ENCODE results near the gene KRTAP5-9. TPM values are rescaled to one million over a fixed set of nuclear protein-coding genes. Genes with fewer than 3 reads are reported as not detected.

KRTAP5-9 gene, protein sequence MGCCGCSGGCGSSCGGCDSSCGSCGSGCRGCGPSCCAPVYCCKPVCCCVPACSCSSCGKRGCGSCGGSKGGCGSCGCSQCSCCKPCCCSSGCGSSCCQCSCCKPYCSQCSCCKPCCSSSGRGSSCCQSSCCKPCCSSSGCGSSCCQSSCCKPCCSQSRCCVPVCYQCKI
- total RNA-seq = not detected

- ChIA-PET POLR2A (no interaction called here), CTCF (no interaction called here)
- no peaks in the 10 kb centered on the region for H3K9me3 Mint-ChIP-seq (ENCODE audit: insufficient read depth)
- peaks cover 8% of the 10 kb centered on the region for H3K4me1 Mint-ChIP-seq (ENCODE audit: low read depth)
- H3K36me3 Mint-ChIP-seq (ENCODE audit: low read depth) = no peaks in the 10 kb centered on the region
- no peak for DNase-seq
- H3K27ac Mint-ChIP-seq = no peak within 1 kb of the TSS
- H3K4me3 Mint-ChIP-seq = no peak within 1 kb of the TSS
- ATAC-seq = no peak
- H3K27me3 Mint-ChIP-seq (ENCODE audit: low read depth) = peaks cover 14% of the 10 kb centered on the region
Observed at GRCh38 chr11:71548120-71548519, at the start of gene KRTAP5-9. Gene KRTAP5-9, plus strand, starts transcription at chr11:71548420. Its CDS starts 238 bp downstream, at chr11:71548658.

DNA sequence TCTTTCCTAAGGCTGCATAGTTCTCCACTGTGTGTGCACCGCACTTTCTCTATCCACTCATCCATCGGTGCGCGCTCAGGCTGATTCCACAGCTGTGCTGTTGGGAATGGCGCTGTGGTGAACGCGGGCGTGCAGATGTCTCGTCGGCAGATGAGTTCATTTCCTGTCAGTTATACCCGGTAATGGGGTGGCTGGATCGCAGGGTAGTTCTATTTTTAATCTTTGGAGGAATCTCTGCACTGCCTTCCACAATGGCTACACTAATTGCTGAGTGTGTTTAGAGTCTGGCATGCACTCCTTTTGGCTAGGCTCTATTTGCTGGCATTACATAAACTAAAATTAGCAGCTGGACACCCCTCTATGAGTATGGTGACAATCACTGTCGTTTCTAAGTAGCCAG lies 49.1 kb upstream of the KRTAP5-9 start:
- ATAC-seq (no peak), DNase-seq (no peak)
- Mint-ChIP-seq H3K9me3 (ENCODE audit: insufficient read depth) (no peaks in the 10 kb centered on the region), H3K27ac (no peak overlapping the region), H3K4me3 (no peak overlapping the region), H3K27me3 (ENCODE audit: low read depth) (no peaks in the 10 kb centered on the region), H3K4me1 (ENCODE audit: low read depth) (peaks cover 6% of the 10 kb centered on the region), H3K36me3 (ENCODE audit: low read depth) (peaks cover 57% of the 10 kb centered on the region)
- CTCF ChIA-PET = no interaction called here
- POLR2A ChIA-PET = interaction anchor here (1.3 kb wide), 1 partner anchor 430 kb away, joined by 3 read pairs; no protein-coding TSS in a partner anchor

- POLR2A ChIA-PET = interaction anchor here (1.3 kb wide), 1 partner anchor 430 kb away, joined by 3 read pairs; no protein-coding TSS in a partner anchor
- no peak overlapping the region for H3K4me3 Mint-ChIP-seq
- DNase-seq = no peak
- no peak overlapping the region for H3K27ac Mint-ChIP-seq
- H3K9me3 Mint-ChIP-seq (ENCODE audit: insufficient read depth) = no peaks in the 10 kb centered on the region
- CTCF ChIA-PET = no interaction called here
- no peak for ATAC-seq
- peaks cover 56% of the 10 kb centered on the region for H3K36me3 Mint-ChIP-seq (ENCODE audit: low read depth)
- no peaks in the 10 kb centered on the region for H3K27me3 Mint-ChIP-seq (ENCODE audit: low read depth)
- H3K4me1 Mint-ChIP-seq (ENCODE audit: low read depth) = peaks cover 6% of the 10 kb centered on the region
Observed at GRCh38 chr11:71499546-71499945, 48.7 kb upstream of the KRTAP5-9 start.

- Mint-ChIP-seq H3K36me3 (ENCODE audit: low read depth) (peaks cover 55% of the 10 kb centered on the region), H3K4me1 (ENCODE audit: low read depth) (peaks cover 6% of the 10 kb centered on the region), H3K27me3 (ENCODE audit: low read depth) (no peaks in the 10 kb centered on the region), H3K4me3 (no peak overlapping the region), H3K9me3 (ENCODE audit: insufficient read depth) (no peaks in the 10 kb centered on the region), H3K27ac (no peak overlapping the region)
- ChIA-PET CTCF (no interaction called here), POLR2A (no interaction called here)
- no peak for DNase-seq
- ATAC-seq = no peak
Observed at GRCh38 chr11:71500601-71501021, 47.6 kb upstream of the KRTAP5-9 start.

- H3K9me3 Mint-ChIP-seq (ENCODE audit: insufficient read depth) = no peaks in the 10 kb centered on the region
- ATAC-seq (no peak), DNase-seq (no peak)
- peaks cover 57% of the 10 kb centered on the region for H3K36me3 Mint-ChIP-seq (ENCODE audit: low read depth)
- CTCF ChIA-PET = no interaction called here
- no peaks in the 10 kb centered on the region for H3K27me3 Mint-ChIP-seq (ENCODE audit: low read depth)
- no peak overlapping the region for H3K4me3 Mint-ChIP-seq
- POLR2A ChIA-PET = no interaction called here
- peaks cover 6% of the 10 kb centered on the region for H3K4me1 Mint-ChIP-seq (ENCODE audit: low read depth)
- no peak overlapping the region for H3K27ac Mint-ChIP-seq
Observed at GRCh38 chr11:71501071-71501985, 46.9 kb upstream of the KRTAP5-9 start.

- Mint-ChIP-seq H3K27me3 (ENCODE audit: low read depth) (no peaks in the 10 kb centered on the region), H3K27ac (no peak overlapping the region), H3K36me3 (ENCODE audit: low read depth) (peaks cover 59% of the 10 kb centered on the region), H3K4me1 (ENCODE audit: low read depth) (peaks cover 6% of the 10 kb centered on the region), H3K4me3 (no peak overlapping the region), H3K9me3 (ENCODE audit: insufficient read depth) (peaks cover 3% of the 10 kb centered on the region)
- ChIA-PET POLR2A (no interaction called here), CTCF (no interaction called here)
- ATAC-seq = no peak
- no peak for DNase-seq
Observed at GRCh38 chr11:71502026-71502425, 46.2 kb upstream of the KRTAP5-9 start.

DNA sequence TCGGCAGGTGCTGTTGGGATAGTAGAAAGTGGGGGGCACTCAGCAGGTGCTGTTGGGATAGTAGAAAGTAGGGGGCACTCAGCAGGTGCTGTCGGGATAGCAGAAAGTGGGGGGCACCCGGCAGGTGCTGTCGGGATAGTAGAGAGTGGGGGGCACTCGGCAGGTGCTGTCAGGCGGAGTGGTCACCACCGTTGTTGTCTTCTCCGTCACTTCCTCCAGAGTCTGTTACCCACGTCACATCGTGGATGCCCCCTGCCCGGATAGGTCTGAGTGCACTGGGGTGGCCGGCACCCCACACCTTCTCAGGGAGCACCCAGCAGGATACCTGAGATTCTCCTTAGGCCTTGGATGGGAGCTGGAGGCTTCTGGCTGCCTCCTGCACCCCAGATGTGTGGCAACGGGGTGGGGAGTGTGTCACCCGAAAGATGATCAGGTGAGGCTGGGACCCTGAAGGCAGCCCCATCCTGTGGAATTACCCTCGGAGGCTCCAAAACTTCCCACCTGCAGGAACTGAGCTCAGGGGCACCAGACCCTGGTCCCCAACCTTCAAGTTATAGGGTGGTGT lies 45.3 kb upstream of the KRTAP5-9 start:
- peaks cover 5% of the 10 kb centered on the region for H3K9me3 Mint-ChIP-seq (ENCODE audit: insufficient read depth)
- ChIA-PET POLR2A (no interaction called here), CTCF (no interaction called here)
- no peak overlapping the region for H3K4me3 Mint-ChIP-seq
- no peaks in the 10 kb centered on the region for H3K27me3 Mint-ChIP-seq (ENCODE audit: low read depth)
- no peak for DNase-seq
- peaks cover 6% of the 10 kb centered on the region for H3K4me1 Mint-ChIP-seq (ENCODE audit: low read depth)
- no peak for ATAC-seq
- peaks cover 54% of the 10 kb centered on the region for H3K36me3 Mint-ChIP-seq (ENCODE audit: low read depth)
- H3K27ac Mint-ChIP-seq = no peak overlapping the region

GRCh38 chr11:71504531-71504930 lies 43.7 kb upstream of the KRTAP5-9 start:
- no peak overlapping the region for H3K27ac Mint-ChIP-seq
- CTCF ChIA-PET = interaction anchor here (0.6 kb wide), 1 partner anchor 1588 kb away, joined by 3 read pairs; no protein-coding TSS in a partner anchor
- peaks cover 2% of the 10 kb centered on the region for H3K27me3 Mint-ChIP-seq (ENCODE audit: low read depth)
- H3K36me3 Mint-ChIP-seq (ENCODE audit: low read depth) = peaks cover 42% of the 10 kb centered on the region
- no peak overlapping the region for H3K4me3 Mint-ChIP-seq
- H3K9me3 Mint-ChIP-seq (ENCODE audit: insufficient read depth) = peaks cover 17% of the 10 kb centered on the region
- H3K4me1 Mint-ChIP-seq (ENCODE audit: low read depth) = no peaks in the 10 kb centered on the region
- ATAC-seq (no peak), DNase-seq (no peak)
- POLR2A ChIA-PET = no interaction called here

GRCh38 chr11:71505001-71505400 lies 43.2 kb upstream of the KRTAP5-9 start:
- POLR2A ChIA-PET = no interaction called here
- no peak overlapping the region for H3K4me3 Mint-ChIP-seq
- H3K4me1 Mint-ChIP-seq (ENCODE audit: low read depth) = no peaks in the 10 kb centered on the region
- peaks cover 21% of the 10 kb centered on the region for H3K9me3 Mint-ChIP-seq (ENCODE audit: insufficient read depth)
- peaks cover 40% of the 10 kb centered on the region for H3K36me3 Mint-ChIP-seq (ENCODE audit: low read depth)
- H3K27ac Mint-ChIP-seq = no peak overlapping the region
- DNase-seq = no peak
- no peak for ATAC-seq
- CTCF ChIA-PET = interaction anchor here (0.6 kb wide), 1 partner anchor 1587 kb away, joined by 3 read pairs; no protein-coding TSS in a partner anchor
- H3K27me3 Mint-ChIP-seq (ENCODE audit: low read depth) = peaks cover 2% of the 10 kb centered on the region

DNA sequence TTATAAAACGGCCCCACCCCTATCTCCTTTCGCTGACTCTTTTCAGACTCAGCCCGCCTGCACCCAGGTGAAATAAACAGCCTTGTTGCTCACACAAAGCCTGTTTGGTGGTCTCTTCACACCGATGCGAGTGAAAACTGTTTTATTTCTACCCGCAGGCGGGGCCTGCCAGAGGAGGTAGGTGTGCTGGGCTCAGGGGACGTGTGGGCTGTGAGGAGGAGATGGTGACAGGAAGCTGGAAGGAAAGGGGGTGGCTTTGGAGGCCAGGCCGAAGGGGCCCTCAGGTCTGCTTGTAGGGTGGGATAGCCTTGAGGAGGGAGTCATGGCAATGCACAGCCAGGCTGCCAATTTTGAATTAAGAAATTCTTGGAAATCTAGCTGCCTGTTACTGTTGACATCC lies 42.4 kb upstream of the KRTAP5-9 start:
- H3K36me3 Mint-ChIP-seq (ENCODE audit: low read depth) = peaks cover 32% of the 10 kb centered on the region
- ATAC-seq (no peak), DNase-seq (no peak)
- H3K9me3 Mint-ChIP-seq (ENCODE audit: insufficient read depth) = peaks cover 21% of the 10 kb centered on the region
- H3K27me3 Mint-ChIP-seq (ENCODE audit: low read depth) = peaks cover 2% of the 10 kb centered on the region
- POLR2A ChIA-PET = no interaction called here
- CTCF ChIA-PET = no interaction called here
- no peak overlapping the region for H3K4me3 Mint-ChIP-seq
- H3K4me1 Mint-ChIP-seq (ENCODE audit: low read depth) = no peaks in the 10 kb centered on the region
- H3K27ac Mint-ChIP-seq = no peak overlapping the region

DNA sequence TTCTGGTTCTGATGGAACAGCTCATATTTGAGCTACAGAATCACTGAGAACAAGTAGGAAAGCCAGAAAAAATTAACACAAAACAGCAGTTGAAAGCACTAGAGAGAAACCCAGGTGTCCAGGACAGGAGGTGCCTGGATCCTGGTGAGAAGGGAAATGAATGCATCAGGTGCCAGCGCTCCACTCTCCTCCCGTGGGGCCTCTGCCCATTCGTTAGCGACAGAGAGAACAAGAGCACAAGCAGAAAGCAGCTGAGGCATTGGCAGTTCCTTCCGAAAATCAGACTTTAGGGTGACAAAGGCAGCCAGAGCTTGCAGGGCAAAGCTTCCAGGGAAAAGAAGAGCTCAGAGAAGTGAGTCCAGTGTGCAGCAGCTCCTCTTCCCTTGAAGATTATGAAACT lies 41.1 kb upstream of the KRTAP5-9 start:
- ChIA-PET POLR2A (no interaction called here), CTCF (no interaction called here)
- Mint-ChIP-seq H3K27me3 (ENCODE audit: low read depth) (peaks cover 2% of the 10 kb centered on the region), H3K4me1 (ENCODE audit: low read depth) (no peaks in the 10 kb centered on the region), H3K4me3 (no peak overlapping the region), H3K9me3 (ENCODE audit: insufficient read depth) (peaks cover 21% of the 10 kb centered on the region), H3K27ac (no peak overlapping the region), H3K36me3 (ENCODE audit: low read depth) (peaks cover 27% of the 10 kb centered on the region)
- DNase-seq (no peak), ATAC-seq (no peak)

Measured in activated CD8-positive, alpha-beta T cell treated with anti-CD3 and anti-CD28 coated beads, Interleukin-2, amount 10 ng/mL, durations not matched to agents 7 days and 5 days (primary cell).